Kidney epithelial cell (primary cell): ENCODE data around the gene TPSAB1. TPM values are rescaled to one million over a fixed set of nuclear protein-coding genes. Genes with fewer than 3 reads are reported as not detected.
"Not testable (repeated sequence)": the region's sequence is repeated elsewhere in the genome, so short reads cannot be mapped to it uniquely, and the experiment has no call there.

ENCODE experiments used
- DNase-seq: peaks from one replicate; pipeline ENCODE4 v3.0.0-alpha.2; 2010; ENCODE audit warnings: low read depth
- H3K27me3 ChIP-seq: 2 replicates; pipeline ENCODE4 v1.6.0; 2011; ENCODE audit warnings: low read length; ENCODE audit not compliant: control insufficient read depth, insufficient read depth
- H3K36me3 ChIP-seq: 2 replicates; pipeline ENCODE4 v1.5.1; 2011; ENCODE audit warnings: low read length; ENCODE audit not compliant: control insufficient read depth, insufficient read depth
- H3K4me3 ChIP-seq: 2 replicates; pipeline ENCODE4 v1.5.1; 2011; ENCODE audit warnings: low read depth, mild to moderate bottlenecking, control low read depth, low read length
- CTCF ChIP-seq: IDR thresholded peaks from 2 replicates; pipeline ENCODE4 v1.5.1; 2011; ENCODE audit warnings: mild to moderate bottlenecking, moderate library complexity, low read length, control low read depth, inconsistent platforms; ENCODE audit not compliant: insufficient read depth, poor library complexity, severe bottlenecking
- total RNA-seq: library from RNA; depleted of rRNA; stranded (reverse); fragments of >200 nt; gene quantifications from 2 replicates; pipeline ENCODE4 v1.2.3, GENCODE V29; 2015

Gene TPSAB1
- total RNA-seq, 1 donor from 2014 or later, result not detected

- H3K36me3 ChIP-seq, result no peaks in the 10 kb centered on the region
- no peak for DNase-seq
- TF ChIP-seq CTCF, result no peak
- H3K4me3 ChIP-seq, result no peak overlapping the region
- peaks cover 4% of the 10 kb centered on the region for H3K27me3 ChIP-seq
Measured at GRCh38 chr16:1237990-1238389, 2.5 kb upstream of the TPSAB1 start.

GRCh38 chr16:1238909-1239308 lies 1.6 kb upstream of the TPSAB1 start:
- not testable (repeated sequence) for DNase-seq, H3K27me3 ChIP-seq, H3K36me3 ChIP-seq, H3K4me3 ChIP-seq

GRCh38 chr16:1239575-1239974 lies 930 bp upstream of the TPSAB1 start:
- not testable (repeated sequence) for H3K27me3 ChIP-seq, DNase-seq, H3K4me3 ChIP-seq, H3K36me3 ChIP-seq

GRCh38 chr16:1241081-1241480 lies 576 bp downstream of the TPSAB1 start:
- peaks cover 14% of the 10 kb centered on the region for H3K27me3 ChIP-seq
- H3K4me3 ChIP-seq, H3K36me3 ChIP-seq, DNase-seq: not testable (repeated sequence)

- H3K27me3 ChIP-seq, result peaks cover 13% of the 10 kb centered on the region
- not testable (repeated sequence) for DNase-seq, H3K36me3 ChIP-seq, H3K4me3 ChIP-seq
Measured at GRCh38 chr16:1243363-1243762, 2.9 kb downstream of the TPSAB1 start.

GRCh38 chr16:1243907-1244850 lies 3.7 kb downstream of the TPSAB1 start:
- peaks cover 13% of the 10 kb centered on the region for H3K27me3 ChIP-seq
- not testable (repeated sequence) for H3K36me3 ChIP-seq, DNase-seq

GRCh38 chr16:1244881-1245280 lies 4.4 kb downstream of the TPSAB1 start:
- peaks cover 13% of the 10 kb centered on the region for H3K27me3 ChIP-seq
- TF ChIP-seq CTCF, result no peak
- H3K4me3 ChIP-seq, result no peak overlapping the region
- no peak for DNase-seq
- no peaks in the 10 kb centered on the region for H3K36me3 ChIP-seq

More at GRCh38 chr16:1243907-1244850, 3.7 kb downstream of the TPSAB1 start:
- not testable (repeated sequence) for H3K4me3 ChIP-seq

GRCh38 chr16:1245452-1246020 lies 5.0 kb downstream of the TPSAB1 start:
- no peak for TF ChIP-seq CTCF
- Histone ChIP-seq H3K4me3 (no peak overlapping the region), H3K27me3 (peaks cover 13% of the 10 kb centered on the region), H3K36me3 (no peaks in the 10 kb centered on the region)
- no peak for DNase-seq

GRCh38 chr16:1247903-1248537 lies 7.5 kb downstream of the TPSAB1 start:
- peaks cover 13% of the 10 kb centered on the region for H3K27me3 ChIP-seq
- not testable (repeated sequence) for H3K4me3 ChIP-seq, DNase-seq, H3K36me3 ChIP-seq

- peaks cover 13% of the 10 kb centered on the region for H3K27me3 ChIP-seq
- H3K4me3 ChIP-seq, H3K36me3 ChIP-seq, DNase-seq: not testable (repeated sequence)
Measured at GRCh38 chr16:1249031-1249755, 8.7 kb downstream of the TPSAB1 start.
